Neural progenitor cell (in vitro differentiated cells): ENCODE measurements around the gene RPL22. TPM values are rescaled to one million over a fixed set of nuclear protein-coding genes. Genes with fewer than 3 reads are reported as not detected.

ENCODE experiments used
- DNase-seq: peaks from one replicate; pipeline ENCODE4 v3.0.0-alpha.2; 2016; ENCODE audit warnings: low spot score
- H2AFZ ChIP-seq: fragments of 200-600 bp; sonication (generic); replicated peaks from 2 replicates; pipeline ENCODE4 v1.6.1; 2016; ENCODE audit warnings: antibody characterized with exemption
- H3F3A ChIP-seq: fragments of 200-600 bp; sonication (generic); 2 replicates; pipeline ENCODE4 v1.6.1; 2016; ENCODE audit warnings: antibody characterized with exemption, low read depth
- H3K27ac ChIP-seq: fragments of 200-600 bp; sonication (generic); 2 replicates; pipeline ENCODE4 v1.5.1; 2016; ENCODE audit warnings: mild to moderate bottlenecking
- H3K27me3 ChIP-seq: fragments of 200-600 bp; sonication (generic); 2 replicates; pipeline ENCODE4 v1.6.1; 2016; ENCODE audit warnings: mild to moderate bottlenecking, moderate library complexity
- H3K36me3 ChIP-seq: fragments of 200-600 bp; sonication (generic); 2 replicates; pipeline ENCODE4 v1.5.1; 2016
- H3K4me1 ChIP-seq: fragments of 200-600 bp; sonication (generic); 2 replicates; pipeline ENCODE4 v1.6.1; 2016; ENCODE audit warnings: mixed run types
- H3K4me2 ChIP-seq: fragments of 200-600 bp; sonication (generic); 2 replicates; pipeline ENCODE4 v1.6.1; 2016
- H3K4me3 ChIP-seq: fragments of 200-600 bp; sonication (generic); 2 replicates; pipeline ENCODE4 v1.5.1; 2016
- H3K79me2 ChIP-seq: fragments of 200-600 bp; sonication (generic); 2 replicates; pipeline ENCODE4 v1.6.1; 2016; ENCODE audit warnings: low read depth
- H3K9ac ChIP-seq: fragments of 200-600 bp; sonication (generic); 2 replicates; pipeline ENCODE4 v1.6.1; 2016
- H3K9me3 ChIP-seq: fragments of 200-600 bp; sonication (generic); 2 replicates; pipeline ENCODE4 v1.5.1; 2016; ENCODE audit warnings: low read depth
- H4K20me1 ChIP-seq: fragments of 200-600 bp; sonication (generic); 2 replicates; pipeline ENCODE4 v1.6.1; 2016; ENCODE audit warnings: low read depth
- H3K27ac Mint-ChIP-seq: 3 replicates; pipeline ENCODE4 v1.8.0; 2021; ENCODE audit warnings: mixed read lengths
- H3K27me3 Mint-ChIP-seq: 2 replicates; pipeline ENCODE4 v1.8.0; 2022; ENCODE audit warnings: low read depth, mild to moderate bottlenecking, inconsistent platforms, moderate library complexity, mixed read lengths; ENCODE audit not compliant: insufficient read depth
- H3K36me3 Mint-ChIP-seq: 3 replicates; pipeline ENCODE4 v1.8.0; 2021; ENCODE audit warnings: mixed read lengths
- H3K4me1 Mint-ChIP-seq: 3 replicates; pipeline ENCODE4 v1.8.0; 2021; ENCODE audit warnings: mixed read lengths
- H3K4me3 Mint-ChIP-seq: 3 replicates; pipeline ENCODE4 v1.8.0; 2021; ENCODE audit warnings: mild to moderate bottlenecking, moderate library complexity, mixed read lengths
- H3K9me3 Mint-ChIP-seq: 3 replicates; pipeline ENCODE4 v1.8.0; 2020; ENCODE audit warnings: mixed read lengths
- EZH2 ChIP-seq: fragments of 200-600 bp; sonication (generic); IDR thresholded peaks from 2 replicates; pipeline ENCODE4 v1.6.1; 2017; ENCODE audit warnings: antibody characterized with exemption, mild to moderate bottlenecking, moderate library complexity
- EZH2phosphoT487 ChIP-seq: fragments of 200-600 bp; sonication (generic); IDR thresholded peaks from 2 replicates; pipeline ENCODE4 v1.6.1; 2017; ENCODE audit warnings: antibody characterized with exemption
- total RNA-seq: library from RNA; depleted of rRNA; stranded (reverse); fragments of >200 nt; gene quantifications from 2 replicates; pipeline ENCODE4 v1.2.3, GENCODE V29; 2015; ENCODE audit warnings: low replicate concordance
- TF ChIP-seq, protein P1 (sequence below): fragments of 200-600 bp; sonication (generic); IDR thresholded peaks from 2 replicates; pipeline ENCODE4 v1.5.1; 2017; ENCODE audit warnings: antibody characterized with exemption, mild to moderate bottlenecking

RPL22 gene
- total RNA-seq, 1 donor from 2014 or later = 410 TPM

DNA sequence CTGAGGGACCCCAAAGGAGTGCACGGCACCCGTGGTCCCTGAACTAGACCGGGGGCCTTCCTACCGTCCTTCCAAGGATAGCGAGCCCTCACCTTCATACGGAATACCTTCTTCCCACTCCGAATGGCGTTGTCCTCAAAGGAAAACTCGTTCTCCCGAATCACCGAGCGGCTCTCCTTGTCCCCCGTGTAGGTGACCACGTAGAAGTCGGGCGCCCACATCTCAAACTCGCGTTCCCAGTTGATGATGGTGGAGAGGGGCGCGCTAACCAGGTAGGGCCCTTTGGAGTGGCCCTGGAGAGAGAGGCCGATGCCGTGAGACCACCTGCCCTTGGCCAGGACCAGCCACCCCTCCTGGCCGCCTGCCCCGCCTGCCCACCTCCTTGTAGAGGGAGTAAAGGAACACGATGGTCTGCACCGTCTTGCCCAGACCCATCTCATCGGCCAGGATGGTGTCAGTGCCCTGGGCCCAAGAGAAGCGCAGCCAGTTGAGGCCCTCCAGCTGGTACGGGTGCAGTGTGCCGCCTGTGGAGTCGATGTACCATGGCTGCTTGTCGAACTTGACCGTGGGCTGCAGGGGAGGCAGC is 57.3 kb downstream of the RPL22 start:
- Histone ChIP-seq H3K4me3 (no peak overlapping the region), H2AFZ (no peak overlapping the region), H3K79me2 (no peaks in the 10 kb centered on the region), H3K36me3 (no peaks in the 10 kb centered on the region), H3F3A (no peaks in the 10 kb centered on the region), H3K4me2 (no peak overlapping the region), H3K4me1 (peaks cover 12% of the 10 kb centered on the region), H3K9me3 (no peaks in the 10 kb centered on the region), H3K9ac (no peak overlapping the region), H3K27me3 (peaks cover 4% of the 10 kb centered on the region), H4K20me1 (no peaks in the 10 kb centered on the region), H3K27ac (no peak overlapping the region)
- H3K27ac Mint-ChIP-seq = no peak overlapping the region
- TF ChIP-seq, protein P1, sequence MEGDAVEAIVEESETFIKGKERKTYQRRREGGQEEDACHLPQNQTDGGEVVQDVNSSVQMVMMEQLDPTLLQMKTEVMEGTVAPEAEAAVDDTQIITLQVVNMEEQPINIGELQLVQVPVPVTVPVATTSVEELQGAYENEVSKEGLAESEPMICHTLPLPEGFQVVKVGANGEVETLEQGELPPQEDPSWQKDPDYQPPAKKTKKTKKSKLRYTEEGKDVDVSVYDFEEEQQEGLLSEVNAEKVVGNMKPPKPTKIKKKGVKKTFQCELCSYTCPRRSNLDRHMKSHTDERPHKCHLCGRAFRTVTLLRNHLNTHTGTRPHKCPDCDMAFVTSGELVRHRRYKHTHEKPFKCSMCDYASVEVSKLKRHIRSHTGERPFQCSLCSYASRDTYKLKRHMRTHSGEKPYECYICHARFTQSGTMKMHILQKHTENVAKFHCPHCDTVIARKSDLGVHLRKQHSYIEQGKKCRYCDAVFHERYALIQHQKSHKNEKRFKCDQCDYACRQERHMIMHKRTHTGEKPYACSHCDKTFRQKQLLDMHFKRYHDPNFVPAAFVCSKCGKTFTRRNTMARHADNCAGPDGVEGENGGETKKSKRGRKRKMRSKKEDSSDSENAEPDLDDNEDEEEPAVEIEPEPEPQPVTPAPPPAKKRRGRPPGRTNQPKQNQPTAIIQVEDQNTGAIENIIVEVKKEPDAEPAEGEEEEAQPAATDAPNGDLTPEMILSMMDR = no peak
- no peak for TF ChIP-seq EZH2phosphoT487
- no peak for TF ChIP-seq EZH2
- H3K4me3 Mint-ChIP-seq = no peak overlapping the region
- H3K27me3 Mint-ChIP-seq = peaks cover 7% of the 10 kb centered on the region
- H3K4me1 Mint-ChIP-seq = peaks cover 14% of the 10 kb centered on the region
- no peaks in the 10 kb centered on the region for H3K36me3 Mint-ChIP-seq
- no peaks in the 10 kb centered on the region for H3K9me3 Mint-ChIP-seq
- DNase-seq = no peak

DNA sequence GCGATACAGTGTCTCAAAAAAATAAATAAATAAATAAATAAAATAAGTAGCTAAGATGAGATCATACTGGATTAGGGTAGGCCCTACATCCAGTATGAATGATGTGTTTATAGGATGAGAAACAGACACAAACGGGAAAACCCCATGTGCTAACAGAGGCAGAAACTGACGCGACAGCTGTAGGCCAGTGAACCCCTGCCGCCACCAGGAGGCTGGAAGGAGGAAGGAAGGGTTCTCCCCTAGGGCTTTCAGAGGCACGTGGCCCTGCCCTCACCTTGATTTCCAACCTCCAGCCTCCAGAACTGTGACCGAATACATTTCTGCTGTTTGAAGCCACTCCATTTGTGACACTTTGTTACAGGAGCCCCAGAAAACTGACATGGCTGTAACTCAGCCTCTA is 57.8 kb downstream of the RPL22 start:
- no peak for TF ChIP-seq EZH2phosphoT487
- TF ChIP-seq, protein P1 = peak; percentile 40
- H3F3A ChIP-seq = no peaks in the 10 kb centered on the region
- Mint-ChIP-seq H3K4me1 (peaks cover 14% of the 10 kb centered on the region), H3K36me3 (no peaks in the 10 kb centered on the region), H3K27me3 (peaks cover 7% of the 10 kb centered on the region), H3K27ac (no peak overlapping the region), H3K4me3 (no peak overlapping the region), H3K9me3 (no peaks in the 10 kb centered on the region)
- no peaks in the 10 kb centered on the region for H3K27me3 ChIP-seq
- no peaks in the 10 kb centered on the region for H3K36me3 ChIP-seq
- H3K27ac ChIP-seq = no peak overlapping the region
- no peak overlapping the region for H2AFZ ChIP-seq
- H3K4me1 ChIP-seq = peaks cover 12% of the 10 kb centered on the region
- H4K20me1 ChIP-seq = no peaks in the 10 kb centered on the region
- H3K9me3 ChIP-seq = no peaks in the 10 kb centered on the region
- no peak overlapping the region for H3K4me2 ChIP-seq
- H3K4me3 ChIP-seq = no peak overlapping the region
- H3K79me2 ChIP-seq = no peaks in the 10 kb centered on the region
- H3K9ac ChIP-seq = no peak overlapping the region
- DNase-seq = peak; percentile 43

DNA sequence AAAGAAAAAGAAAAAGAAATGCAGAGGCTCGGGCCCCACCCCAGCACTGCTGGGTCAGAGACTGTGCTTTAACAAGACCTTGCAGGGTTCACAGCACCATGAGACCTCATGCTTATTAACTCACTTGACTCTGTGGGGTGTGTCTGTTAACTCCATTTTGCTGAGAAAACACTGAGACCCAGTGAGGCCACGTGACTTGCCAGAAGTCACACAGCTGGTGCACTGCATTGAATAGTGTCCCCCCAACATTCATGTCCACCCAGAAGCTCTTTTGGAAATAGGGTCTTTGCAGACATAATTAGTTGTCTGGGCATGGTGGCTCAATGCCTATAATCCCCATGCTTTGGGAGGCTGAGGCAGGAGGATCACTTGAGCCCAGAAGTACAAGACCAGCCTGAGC is 59.0 kb downstream of the RPL22 start:
- DNase-seq = no peak

DNA sequence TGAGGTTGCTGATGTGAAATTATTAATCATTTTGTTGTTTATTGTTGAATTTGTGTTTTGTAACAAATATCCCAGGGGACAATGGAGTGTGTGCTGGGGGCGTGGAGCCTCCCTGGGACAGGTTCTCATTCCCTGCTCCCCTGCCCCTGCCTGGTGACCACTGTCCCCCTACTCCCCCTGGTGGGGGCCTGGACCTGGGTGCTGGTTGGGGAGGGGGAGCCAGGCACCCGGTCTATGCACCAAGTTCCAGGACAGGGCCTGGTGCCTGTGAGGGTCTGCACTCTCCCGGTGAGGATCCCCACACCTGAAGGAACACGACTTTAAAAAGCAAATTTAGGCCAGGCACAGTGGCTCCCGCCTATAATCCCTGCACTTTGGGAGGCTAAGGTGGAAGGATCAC is 61.6 kb downstream of the RPL22 start:
- no peaks in the 10 kb centered on the region for H3K4me1 Mint-ChIP-seq
- no peak overlapping the region for H3K4me3 Mint-ChIP-seq
- H3K79me2 ChIP-seq = no peaks in the 10 kb centered on the region
- H3F3A ChIP-seq = no peaks in the 10 kb centered on the region
- no peaks in the 10 kb centered on the region for H4K20me1 ChIP-seq
- H3K9me3 ChIP-seq = no peaks in the 10 kb centered on the region
- H3K4me3 ChIP-seq = no peak overlapping the region
- no peak overlapping the region for H2AFZ ChIP-seq
- H3K36me3 Mint-ChIP-seq = no peaks in the 10 kb centered on the region
- TF ChIP-seq EZH2 = no peak
- TF ChIP-seq, protein P1 = peak; percentile 34
- H3K27ac ChIP-seq = no peak overlapping the region
- peaks cover under 1% of the 10 kb centered on the region for H3K9me3 Mint-ChIP-seq
- no peaks in the 10 kb centered on the region for H3K36me3 ChIP-seq
- no peaks in the 10 kb centered on the region for H3K4me1 ChIP-seq
- H3K27me3 Mint-ChIP-seq = peaks cover 4% of the 10 kb centered on the region
- no peak overlapping the region for H3K4me2 ChIP-seq
- H3K27me3 ChIP-seq = no peaks in the 10 kb centered on the region
- DNase-seq = peak; percentile 27
- no peak overlapping the region for H3K27ac Mint-ChIP-seq
- H3K9ac ChIP-seq = no peak overlapping the region

More for the DNA sequence above, 59.0 kb downstream of the RPL22 start:
- peaks cover 11% of the 10 kb centered on the region for H3K4me1 ChIP-seq
- no peak overlapping the region for H3K27ac Mint-ChIP-seq
- no peak overlapping the region for H3K9ac ChIP-seq
- H3K4me3 ChIP-seq = no peak overlapping the region
- H3K36me3 Mint-ChIP-seq = no peaks in the 10 kb centered on the region
- H3K4me3 Mint-ChIP-seq = no peak overlapping the region
- no peaks in the 10 kb centered on the region for H3K9me3 Mint-ChIP-seq
- H2AFZ ChIP-seq = no peak overlapping the region
- TF ChIP-seq EZH2 = no peak
- H3K27me3 Mint-ChIP-seq = peaks cover 4% of the 10 kb centered on the region
- peaks cover 14% of the 10 kb centered on the region for H3K4me1 Mint-ChIP-seq
- H3K4me2 ChIP-seq = no peak overlapping the region
- no peaks in the 10 kb centered on the region for H4K20me1 ChIP-seq
- no peaks in the 10 kb centered on the region for H3K36me3 ChIP-seq
- H3K9me3 ChIP-seq = no peaks in the 10 kb centered on the region
- H3F3A ChIP-seq = no peaks in the 10 kb centered on the region
- no peaks in the 10 kb centered on the region for H3K27me3 ChIP-seq
- no peak overlapping the region for H3K27ac ChIP-seq
- H3K79me2 ChIP-seq = no peaks in the 10 kb centered on the region
